ENCODE measurements around the gene KCND2. TPM values are rescaled to one million over a fixed set of nuclear protein-coding genes. Genes with fewer than 3 reads are reported as not detected.
"Not testable (repeated sequence)": the region's sequence is repeated elsewhere in the genome, so short reads cannot be mapped to it uniquely, and the experiment has no call there.

KCND2 gene
- total and polyA plus RNA-seq, 2 donors: 0.11 to 0.19 TPM

DNA sequence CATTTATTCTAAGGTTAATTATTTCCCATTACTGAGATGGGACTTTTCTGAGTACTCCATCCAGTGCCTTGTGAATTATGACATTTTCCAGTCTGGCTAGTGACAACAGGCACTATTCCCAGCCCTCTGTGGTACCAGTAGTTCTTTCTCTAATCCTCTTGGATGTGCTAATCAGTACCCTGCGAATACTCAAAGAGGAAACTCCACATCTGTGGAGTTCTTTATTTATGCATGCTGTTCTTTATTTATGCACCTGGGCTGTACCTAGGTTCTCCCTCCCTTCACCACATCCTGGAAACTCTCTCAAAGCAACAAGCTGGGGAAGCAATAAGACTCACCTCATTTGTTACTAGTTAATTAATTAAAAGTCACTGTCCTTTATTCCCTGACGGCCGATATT is 501.5 kb downstream of the KCND2 start:
- DNase-seq (ENCODE audit: low read depth in 6 of 9, low spot score in 9 of 9): no peak
- no peaks in the 10 kb centered on the region for H3K27me3 ChIP-seq (ENCODE audit: control insufficient read depth in 2 of 2, insufficient read depth in 1 of 2, low read length in 1 of 2)
- 77% methylated on average over 3 of the region's 3 CpGs for WGBS
- no peaks in the 10 kb centered on the region for H3K4me1 ChIP-seq (ENCODE audit: control insufficient read depth in 2 of 2, insufficient read depth in 2 of 2, low read length in 2 of 2)
- no peaks in the 10 kb centered on the region for H3K36me3 ChIP-seq (ENCODE audit: control insufficient read depth in 2 of 2, insufficient read depth in 2 of 2, low read length in 1 of 2)
- no peak overlapping the region for H3K4me3 ChIP-seq (ENCODE audit: low read length in 2 of 2)
- no peaks in the 10 kb centered on the region for H3K9me3 ChIP-seq (ENCODE audit: control insufficient read depth in 2 of 2, insufficient read depth in 1 of 2, low read length in 1 of 2)
- no peak overlapping the region for H3K27ac ChIP-seq (ENCODE audit: low read depth in 1 of 2, low read length in 1 of 2)

DNA sequence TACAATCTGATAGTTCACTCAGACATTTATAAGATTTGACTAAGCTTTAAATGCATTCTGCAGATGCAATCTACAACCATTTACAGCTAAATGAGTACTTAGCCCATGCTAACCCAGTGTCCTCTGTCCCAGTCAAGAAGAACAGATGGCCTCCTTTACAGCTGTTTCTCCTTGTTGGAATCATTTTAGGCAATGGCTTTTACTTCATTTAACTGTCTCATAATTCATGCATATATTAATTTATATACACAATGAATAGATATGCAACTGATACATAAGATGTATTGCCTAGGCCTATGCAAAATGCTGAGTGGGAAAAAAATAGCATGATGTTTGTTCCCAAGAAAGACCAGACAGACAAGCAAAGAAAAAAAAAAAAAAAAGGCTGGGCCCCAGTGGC is 502.8 kb downstream of the KCND2 start:
- DNase-seq (ENCODE audit: low read depth in 6 of 9, low spot score in 9 of 9): no peak
- H3K4me3 ChIP-seq (ENCODE audit: low read length in 2 of 2): no peak overlapping the region
- no peaks in the 10 kb centered on the region for H3K4me1 ChIP-seq (ENCODE audit: control insufficient read depth in 2 of 2, insufficient read depth in 2 of 2, low read length in 2 of 2)
- H3K27me3 ChIP-seq (ENCODE audit: control insufficient read depth in 2 of 2, insufficient read depth in 1 of 2, low read length in 1 of 2): no peaks in the 10 kb centered on the region
- H3K36me3 ChIP-seq (ENCODE audit: control insufficient read depth in 2 of 2, insufficient read depth in 2 of 2, low read length in 1 of 2): no peaks in the 10 kb centered on the region
- no peaks in the 10 kb centered on the region for H3K9me3 ChIP-seq (ENCODE audit: control insufficient read depth in 2 of 2, insufficient read depth in 1 of 2, low read length in 1 of 2)
- no peak overlapping the region for H3K27ac ChIP-seq (ENCODE audit: low read depth in 1 of 2, low read length in 1 of 2)

DNA sequence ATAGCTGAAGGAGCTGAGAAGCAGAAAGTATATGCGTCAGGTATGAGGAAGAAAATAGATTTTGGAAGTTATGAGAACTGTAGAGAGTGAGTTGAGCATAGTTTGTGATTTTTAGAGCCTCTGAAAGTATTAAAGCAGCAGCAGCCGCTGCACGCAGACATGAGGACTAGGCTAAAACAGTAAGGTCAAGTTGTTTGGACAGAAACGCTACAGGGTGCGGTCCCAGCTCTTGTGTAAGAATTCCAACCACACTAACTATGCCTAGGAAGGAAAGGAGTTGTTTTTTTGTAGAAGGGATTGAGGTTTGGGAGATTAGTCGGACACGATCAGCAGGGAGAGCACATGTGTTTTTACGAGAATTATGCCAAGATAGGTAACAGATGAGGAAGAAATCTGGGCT is 506.1 kb downstream of the KCND2 start:
- H3K9me3 ChIP-seq (ENCODE audit: control insufficient read depth in 2 of 2, insufficient read depth in 1 of 2, low read length in 1 of 2); DNase-seq (ENCODE audit: low read depth in 6 of 9, low spot score in 9 of 9); H3K4me3 ChIP-seq (ENCODE audit: low read length in 2 of 2); H3K27me3 ChIP-seq (ENCODE audit: control insufficient read depth in 2 of 2, insufficient read depth in 1 of 2, low read length in 1 of 2); H3K36me3 ChIP-seq (ENCODE audit: control insufficient read depth in 2 of 2, insufficient read depth in 2 of 2, low read length in 1 of 2); H3K27ac ChIP-seq (ENCODE audit: low read depth in 1 of 2, low read length in 1 of 2); H3K4me1 ChIP-seq (ENCODE audit: control insufficient read depth in 2 of 2, insufficient read depth in 2 of 2, low read length in 2 of 2): not testable (repeated sequence)
- WGBS: 97% methylated on average over 8 of the region's 8 CpGs

DNA sequence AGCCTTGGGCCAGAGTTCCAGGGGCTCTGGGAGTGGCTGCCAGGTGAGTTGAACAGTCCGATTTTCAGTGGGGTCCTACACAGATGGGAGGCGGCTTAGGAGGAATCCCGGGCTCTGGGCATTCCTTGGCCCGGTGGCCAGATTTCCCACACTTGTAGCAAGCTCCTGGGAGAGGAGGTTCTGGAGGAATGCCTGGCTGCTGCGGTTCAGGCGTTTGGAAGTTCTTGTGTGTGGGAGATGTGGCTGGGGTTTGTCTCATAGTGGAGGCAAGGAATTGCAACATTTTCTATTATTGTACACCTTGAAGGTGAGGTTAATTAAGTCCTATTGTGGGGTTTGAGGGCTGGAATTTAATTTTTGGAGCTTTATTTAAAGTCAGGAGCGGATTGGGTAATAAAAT is 507.5 kb downstream of the KCND2 start:
- not testable (repeated sequence) for H3K27ac ChIP-seq (ENCODE audit: low read depth in 1 of 2, low read length in 1 of 2); H3K4me1 ChIP-seq (ENCODE audit: control insufficient read depth in 2 of 2, insufficient read depth in 2 of 2, low read length in 2 of 2); H3K9me3 ChIP-seq (ENCODE audit: control insufficient read depth in 2 of 2, insufficient read depth in 1 of 2, low read length in 1 of 2); H3K36me3 ChIP-seq (ENCODE audit: control insufficient read depth in 2 of 2, insufficient read depth in 2 of 2, low read length in 1 of 2); H3K27me3 ChIP-seq (ENCODE audit: control insufficient read depth in 2 of 2, insufficient read depth in 1 of 2, low read length in 1 of 2); DNase-seq (ENCODE audit: low read depth in 6 of 9, low spot score in 9 of 9); H3K4me3 ChIP-seq (ENCODE audit: low read length in 2 of 2)
- WGBS: 91% methylated on average over 7 of the region's 7 CpGs

- no peak for DNase-seq (ENCODE audit: low read depth in 6 of 9, low spot score in 9 of 9)
- 90% methylated on average over 6 of the region's 6 CpGs for WGBS
- H3K27me3 ChIP-seq (ENCODE audit: control insufficient read depth in 2 of 2, insufficient read depth in 1 of 2, low read length in 1 of 2): no peaks in the 10 kb centered on the region
- H3K4me1 ChIP-seq (ENCODE audit: control insufficient read depth in 2 of 2, insufficient read depth in 2 of 2, low read length in 2 of 2): no peaks in the 10 kb centered on the region
- H3K36me3 ChIP-seq (ENCODE audit: control insufficient read depth in 2 of 2, insufficient read depth in 2 of 2, low read length in 1 of 2): no peaks in the 10 kb centered on the region
- H3K9me3 ChIP-seq (ENCODE audit: control insufficient read depth in 2 of 2, insufficient read depth in 1 of 2, low read length in 1 of 2): no peaks in the 10 kb centered on the region
- no peak overlapping the region for H3K27ac ChIP-seq (ENCODE audit: low read depth in 1 of 2, low read length in 1 of 2)
- no peak overlapping the region for H3K4me3 ChIP-seq (ENCODE audit: low read length in 2 of 2)
Observed at GRCh38 chr7:120780938-120781337, 508.0 kb downstream of the KCND2 start.

- H3K4me3 ChIP-seq (ENCODE audit: low read length in 2 of 2); H3K36me3 ChIP-seq (ENCODE audit: control insufficient read depth in 2 of 2, insufficient read depth in 2 of 2, low read length in 1 of 2); H3K27me3 ChIP-seq (ENCODE audit: control insufficient read depth in 2 of 2, insufficient read depth in 1 of 2, low read length in 1 of 2); H3K27ac ChIP-seq (ENCODE audit: low read depth in 1 of 2, low read length in 1 of 2); H3K9me3 ChIP-seq (ENCODE audit: control insufficient read depth in 2 of 2, insufficient read depth in 1 of 2, low read length in 1 of 2); H3K4me1 ChIP-seq (ENCODE audit: control insufficient read depth in 2 of 2, insufficient read depth in 2 of 2, low read length in 2 of 2); DNase-seq (ENCODE audit: low read depth in 6 of 9, low spot score in 9 of 9): not testable (repeated sequence)
- 95% methylated on average over 10 of the region's 10 CpGs for WGBS
Observed at GRCh38 chr7:120781924-120782323, 508.9 kb downstream of the KCND2 start.

DNA sequence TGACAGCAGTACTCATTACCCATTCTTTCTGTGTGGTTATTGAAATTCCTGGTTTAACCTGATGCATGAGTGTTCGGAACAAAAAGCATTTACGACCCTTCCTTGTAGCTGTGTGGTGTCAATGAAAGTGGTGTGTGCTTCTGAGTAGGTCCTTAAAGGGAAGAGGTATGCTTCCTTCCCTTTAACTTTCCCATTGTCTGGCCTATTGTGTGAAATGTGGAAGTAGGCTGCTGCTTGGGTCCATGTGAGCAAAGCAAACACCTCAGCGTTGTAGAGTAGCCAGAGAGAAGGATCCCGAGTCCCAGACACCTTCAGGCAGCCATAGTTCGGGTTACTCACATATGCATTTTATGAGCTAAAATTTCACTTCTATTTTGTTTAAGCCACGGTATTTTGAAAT is 510.3 kb downstream of the KCND2 start:
- no peak overlapping the region for H3K27ac ChIP-seq (ENCODE audit: low read depth in 1 of 2, low read length in 1 of 2)
- no peak overlapping the region for H3K4me3 ChIP-seq (ENCODE audit: low read length in 2 of 2)
- H3K9me3 ChIP-seq (ENCODE audit: control insufficient read depth in 2 of 2, insufficient read depth in 1 of 2, low read length in 1 of 2): no peaks in the 10 kb centered on the region
- no peak for DNase-seq (ENCODE audit: low read depth in 6 of 9, low spot score in 9 of 9)
- H3K4me1 ChIP-seq (ENCODE audit: control insufficient read depth in 2 of 2, insufficient read depth in 2 of 2, low read length in 2 of 2): no peaks in the 10 kb centered on the region
- no peaks in the 10 kb centered on the region for H3K27me3 ChIP-seq (ENCODE audit: control insufficient read depth in 2 of 2, insufficient read depth in 1 of 2, low read length in 1 of 2)
- no peaks in the 10 kb centered on the region for H3K36me3 ChIP-seq (ENCODE audit: control insufficient read depth in 2 of 2, insufficient read depth in 2 of 2, low read length in 1 of 2)
- WGBS: 77% methylated on average over 6 of the region's 6 CpGs

DNA sequence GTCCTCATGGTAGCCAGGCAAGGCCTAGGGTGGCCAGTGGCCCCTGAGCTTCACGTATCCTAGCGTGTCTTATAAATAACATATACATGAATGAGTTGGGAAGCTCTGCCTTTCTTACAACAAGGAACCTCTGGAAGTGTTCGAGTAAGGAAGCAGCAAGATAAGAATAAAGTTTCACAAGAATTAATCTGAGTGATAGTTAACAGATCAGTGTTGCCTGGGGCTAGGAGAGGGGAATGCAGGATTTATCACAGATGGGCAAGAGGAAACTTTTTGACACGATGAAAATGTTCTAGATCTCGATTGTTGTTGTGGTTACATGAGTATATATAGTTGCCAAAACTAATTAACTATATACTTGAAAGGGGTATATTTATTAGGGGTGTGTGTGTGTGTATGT is 510.7 kb downstream of the KCND2 start:
- H3K27ac ChIP-seq (ENCODE audit: low read depth in 1 of 2, low read length in 1 of 2): no peak overlapping the region
- no peaks in the 10 kb centered on the region for H3K4me1 ChIP-seq (ENCODE audit: control insufficient read depth in 2 of 2, insufficient read depth in 2 of 2, low read length in 2 of 2)
- no peaks in the 10 kb centered on the region for H3K27me3 ChIP-seq (ENCODE audit: control insufficient read depth in 2 of 2, insufficient read depth in 1 of 2, low read length in 1 of 2)
- no peak overlapping the region for H3K4me3 ChIP-seq (ENCODE audit: low read length in 2 of 2)
- no peaks in the 10 kb centered on the region for H3K36me3 ChIP-seq (ENCODE audit: control insufficient read depth in 2 of 2, insufficient read depth in 2 of 2, low read length in 1 of 2)
- H3K9me3 ChIP-seq (ENCODE audit: control insufficient read depth in 2 of 2, insufficient read depth in 1 of 2, low read length in 1 of 2): no peaks in the 10 kb centered on the region
- no peak for DNase-seq (ENCODE audit: low read depth in 6 of 9, low spot score in 9 of 9)
- whole genome bisulfite sequencing: 84% methylated on average over 5 of the region's 5 CpGs

DNA sequence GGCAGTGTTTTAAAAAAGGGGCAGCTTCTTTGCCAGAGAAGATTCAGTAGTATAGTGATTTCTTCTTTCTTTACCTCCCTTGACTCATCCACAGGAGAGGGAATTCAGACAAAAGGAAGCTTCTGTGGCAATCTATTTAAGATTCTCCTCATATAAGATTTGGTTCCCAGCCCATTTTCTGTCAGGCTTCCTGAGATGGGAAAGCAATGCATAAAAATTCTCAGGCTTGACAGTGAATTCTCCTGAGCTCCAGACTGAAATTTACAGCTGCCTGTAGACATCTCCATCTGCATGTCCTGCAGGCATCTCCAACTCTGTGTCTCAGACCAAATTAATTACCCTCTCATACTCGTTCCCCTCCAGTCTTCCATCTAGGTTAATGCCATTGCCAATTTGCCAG is 512.1 kb downstream of the KCND2 start:
- no peaks in the 10 kb centered on the region for H3K36me3 ChIP-seq (ENCODE audit: control insufficient read depth in 2 of 2, insufficient read depth in 2 of 2, low read length in 1 of 2)
- H3K9me3 ChIP-seq (ENCODE audit: control insufficient read depth in 2 of 2, insufficient read depth in 1 of 2, low read length in 1 of 2): no peaks in the 10 kb centered on the region
- H3K27ac ChIP-seq (ENCODE audit: low read depth in 1 of 2, low read length in 1 of 2): no peak overlapping the region
- H3K4me3 ChIP-seq (ENCODE audit: low read length in 2 of 2): no peak overlapping the region
- no peaks in the 10 kb centered on the region for H3K27me3 ChIP-seq (ENCODE audit: control insufficient read depth in 2 of 2, insufficient read depth in 1 of 2, low read length in 1 of 2)
- DNase-seq (ENCODE audit: low read depth in 6 of 9, low spot score in 9 of 9): no peak
- WGBS: 81% methylated on average over 1 of the region's 1 CpG
- H3K4me1 ChIP-seq (ENCODE audit: control insufficient read depth in 2 of 2, insufficient read depth in 2 of 2, low read length in 2 of 2): no peaks in the 10 kb centered on the region
